ENCODE data around the gene DSCAML1.
A peak's percentile ranks its signal among the peaks of the same experiment; 100 is the strongest.

DSCAML1 gene

DNA sequence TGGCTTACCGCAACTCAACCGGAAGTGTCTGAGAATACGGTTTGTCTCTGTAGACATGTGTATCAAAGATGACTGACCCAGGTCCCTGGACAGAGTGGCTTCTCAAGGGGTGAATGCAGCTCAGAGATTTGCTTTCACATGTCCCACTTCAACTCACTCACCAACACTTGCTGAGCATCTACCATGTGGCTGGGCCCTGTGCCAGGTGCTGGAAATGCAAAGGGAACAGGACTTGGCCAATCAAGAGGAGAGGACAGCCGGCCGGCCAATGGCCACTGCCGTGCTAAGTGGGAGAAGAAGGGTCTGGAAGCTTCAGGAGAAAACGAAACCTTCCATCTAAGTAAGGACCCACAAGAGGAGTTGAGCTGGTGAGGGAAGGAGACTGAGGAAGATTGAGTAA is 318.1 kb downstream of the DSCAML1 start:
- no peak for DNase-seq (ENCODE audit: low read depth)
- TF ChIP-seq, protein P1, sequence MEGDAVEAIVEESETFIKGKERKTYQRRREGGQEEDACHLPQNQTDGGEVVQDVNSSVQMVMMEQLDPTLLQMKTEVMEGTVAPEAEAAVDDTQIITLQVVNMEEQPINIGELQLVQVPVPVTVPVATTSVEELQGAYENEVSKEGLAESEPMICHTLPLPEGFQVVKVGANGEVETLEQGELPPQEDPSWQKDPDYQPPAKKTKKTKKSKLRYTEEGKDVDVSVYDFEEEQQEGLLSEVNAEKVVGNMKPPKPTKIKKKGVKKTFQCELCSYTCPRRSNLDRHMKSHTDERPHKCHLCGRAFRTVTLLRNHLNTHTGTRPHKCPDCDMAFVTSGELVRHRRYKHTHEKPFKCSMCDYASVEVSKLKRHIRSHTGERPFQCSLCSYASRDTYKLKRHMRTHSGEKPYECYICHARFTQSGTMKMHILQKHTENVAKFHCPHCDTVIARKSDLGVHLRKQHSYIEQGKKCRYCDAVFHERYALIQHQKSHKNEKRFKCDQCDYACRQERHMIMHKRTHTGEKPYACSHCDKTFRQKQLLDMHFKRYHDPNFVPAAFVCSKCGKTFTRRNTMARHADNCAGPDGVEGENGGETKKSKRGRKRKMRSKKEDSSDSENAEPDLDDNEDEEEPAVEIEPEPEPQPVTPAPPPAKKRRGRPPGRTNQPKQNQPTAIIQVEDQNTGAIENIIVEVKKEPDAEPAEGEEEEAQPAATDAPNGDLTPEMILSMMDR (IDR thresholded peaks at IDR 0.05; ENCODE audit: control insufficient read depth, extremely low read depth, insufficient read depth) = no peak

DNA sequence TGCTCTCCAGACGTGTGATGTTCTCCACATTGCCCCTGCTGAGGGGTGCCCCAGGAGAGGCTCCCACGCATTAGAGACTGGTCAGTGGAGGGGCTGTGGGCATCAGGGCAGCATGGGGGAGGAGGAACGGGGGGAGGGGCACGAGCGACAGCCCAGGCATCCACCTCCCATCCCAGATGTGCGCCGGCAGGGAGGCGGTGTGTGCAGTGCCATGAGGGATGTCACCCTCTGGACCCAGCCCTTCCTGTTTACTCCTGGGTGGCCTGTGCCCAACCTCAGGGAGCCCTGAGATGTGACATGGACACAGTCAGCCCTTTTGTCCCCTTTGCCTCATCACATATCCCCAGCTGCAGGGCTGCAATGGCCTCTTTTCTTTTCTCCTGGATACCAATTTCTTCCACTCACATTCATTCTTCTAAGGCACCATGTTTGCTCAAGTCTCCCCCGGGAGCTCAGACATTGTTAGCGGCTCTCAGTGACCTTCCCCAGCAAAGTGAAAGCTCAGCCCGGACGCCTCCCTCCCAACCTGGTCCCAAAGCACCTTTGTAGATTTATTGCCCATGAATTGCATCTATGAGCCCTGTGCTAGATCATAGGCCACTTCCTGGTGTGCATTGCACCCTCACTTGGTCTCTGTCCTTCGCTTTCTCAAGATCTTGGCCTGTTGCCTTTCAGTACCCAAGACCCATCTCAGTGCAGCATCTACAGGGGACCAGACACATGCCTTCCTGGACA is 318.7 kb downstream of the DSCAML1 start:
- no peak for DNase-seq (ENCODE audit: low read depth)
- TF ChIP-seq, protein P1 (IDR thresholded peaks at IDR 0.05; ENCODE audit: control insufficient read depth, extremely low read depth, insufficient read depth) = no peak
- no peak overlapping the region for H3K4me3 ChIP-seq (ENCODE audit: low read depth, low read length)

More for the DNA sequence above, 318.1 kb downstream of the DSCAML1 start:
- H3K4me3 ChIP-seq (ENCODE audit: low read depth, low read length) = no peak overlapping the region

DNA sequence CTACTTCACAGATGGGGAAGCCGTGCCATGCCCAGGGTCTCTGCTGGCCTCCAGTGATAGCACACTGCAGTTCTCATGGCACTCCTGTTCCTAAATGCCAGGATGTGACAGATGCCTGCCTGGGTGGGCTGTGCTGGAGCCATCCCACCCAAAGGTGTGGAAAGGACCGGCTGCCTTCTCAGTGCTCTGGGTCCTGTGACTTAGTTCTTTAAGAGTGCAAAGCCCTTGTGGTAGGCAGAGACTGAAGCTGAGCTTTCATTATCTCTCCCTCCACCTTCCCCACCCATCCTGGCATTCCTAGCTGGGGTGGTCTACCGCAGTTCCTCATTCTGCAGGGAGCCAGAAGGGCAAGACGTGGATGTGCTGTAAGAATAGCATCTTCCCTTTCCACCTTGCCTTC is 319.3 kb downstream of the DSCAML1 start:
- no peak for DNase-seq (ENCODE audit: low read depth)
- TF ChIP-seq, protein P1 (IDR thresholded peaks at IDR 0.05; ENCODE audit: control insufficient read depth, extremely low read depth, insufficient read depth) = no peak
- no peak overlapping the region for H3K4me3 ChIP-seq (ENCODE audit: low read depth, low read length)

DNA sequence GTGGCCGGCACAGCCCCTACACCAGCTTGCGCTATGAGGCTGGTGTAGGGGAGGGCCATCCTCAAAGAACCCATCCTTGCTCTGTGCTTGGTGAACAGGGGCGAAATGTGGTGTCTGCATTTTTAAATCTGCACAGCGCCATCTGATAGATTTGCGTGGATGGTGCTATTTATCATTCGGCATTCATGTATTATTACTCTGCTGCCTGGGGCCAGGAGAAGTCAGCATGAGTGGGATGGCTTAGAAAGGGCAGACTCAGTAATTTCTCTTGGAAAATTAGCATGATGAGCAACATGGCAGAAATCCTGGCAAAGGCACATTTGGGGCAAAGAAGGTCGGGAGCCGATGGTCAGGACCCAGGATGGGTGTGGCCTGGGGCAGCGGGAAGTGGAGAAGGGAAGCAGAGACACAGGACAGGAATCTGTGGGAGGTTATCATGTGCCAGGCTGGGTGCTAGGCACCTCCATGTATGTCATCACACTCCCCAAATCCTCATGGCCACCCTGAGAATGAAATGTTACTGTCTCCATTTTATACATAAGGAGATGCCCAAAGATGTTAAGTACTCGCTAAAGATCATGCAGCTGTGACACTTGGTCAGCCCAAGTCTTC is 320.4 kb downstream of the DSCAML1 start:
- TF ChIP-seq, protein P1 (IDR thresholded peaks at IDR 0.05; ENCODE audit: control insufficient read depth, extremely low read depth, insufficient read depth) = no peak

DNA sequence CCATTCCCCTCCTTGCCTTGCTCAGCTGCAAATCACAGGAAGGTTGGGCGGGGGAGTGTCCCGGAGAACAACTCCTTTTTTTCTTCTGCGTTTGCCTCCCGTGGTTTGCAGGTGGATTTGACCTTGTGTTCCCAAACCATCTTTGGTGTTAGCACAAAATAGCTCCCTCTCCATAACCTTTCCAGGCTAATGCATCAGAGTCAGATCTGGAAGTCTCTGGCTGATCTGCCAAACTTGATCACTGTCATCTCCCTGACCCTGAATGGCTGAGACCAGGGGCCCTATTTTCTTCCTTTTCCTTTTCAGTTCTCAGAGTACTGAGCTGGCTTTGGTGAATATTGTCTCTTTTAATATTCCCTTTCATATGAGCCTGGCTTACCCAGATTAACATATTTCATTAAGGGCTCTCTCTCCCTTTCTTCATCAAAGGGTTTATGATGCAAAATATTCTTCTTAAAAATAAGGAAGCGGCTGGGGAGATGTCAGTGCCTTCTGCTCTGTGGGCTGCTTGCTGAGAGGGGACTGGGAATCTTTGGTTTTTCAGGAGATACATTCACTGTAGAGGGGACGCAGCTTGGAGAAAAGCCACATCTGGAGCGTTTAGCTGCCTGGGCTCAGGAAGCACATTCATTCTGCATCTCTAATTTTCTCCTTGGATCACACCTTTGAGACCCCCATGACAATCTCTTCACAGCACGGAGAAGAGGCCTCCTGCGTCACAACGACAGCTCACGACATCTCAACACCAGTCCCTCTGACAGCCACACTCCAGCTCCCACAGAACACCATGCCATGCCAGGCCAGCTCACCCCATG is 321.1 kb downstream of the DSCAML1 start:
- DNase-seq (ENCODE audit: low read depth) = no peak
- no peak overlapping the region for H3K4me3 ChIP-seq (ENCODE audit: low read depth, low read length)
- TF ChIP-seq, protein P1 (IDR thresholded peaks at IDR 0.05; ENCODE audit: control insufficient read depth, extremely low read depth, insufficient read depth) = no peak

More for the DNA sequence above, 320.4 kb downstream of the DSCAML1 start:
- H3K4me3 ChIP-seq (ENCODE audit: low read depth, low read length) = no peak overlapping the region
- DNase-seq (ENCODE audit: low read depth) = no peak

DNA sequence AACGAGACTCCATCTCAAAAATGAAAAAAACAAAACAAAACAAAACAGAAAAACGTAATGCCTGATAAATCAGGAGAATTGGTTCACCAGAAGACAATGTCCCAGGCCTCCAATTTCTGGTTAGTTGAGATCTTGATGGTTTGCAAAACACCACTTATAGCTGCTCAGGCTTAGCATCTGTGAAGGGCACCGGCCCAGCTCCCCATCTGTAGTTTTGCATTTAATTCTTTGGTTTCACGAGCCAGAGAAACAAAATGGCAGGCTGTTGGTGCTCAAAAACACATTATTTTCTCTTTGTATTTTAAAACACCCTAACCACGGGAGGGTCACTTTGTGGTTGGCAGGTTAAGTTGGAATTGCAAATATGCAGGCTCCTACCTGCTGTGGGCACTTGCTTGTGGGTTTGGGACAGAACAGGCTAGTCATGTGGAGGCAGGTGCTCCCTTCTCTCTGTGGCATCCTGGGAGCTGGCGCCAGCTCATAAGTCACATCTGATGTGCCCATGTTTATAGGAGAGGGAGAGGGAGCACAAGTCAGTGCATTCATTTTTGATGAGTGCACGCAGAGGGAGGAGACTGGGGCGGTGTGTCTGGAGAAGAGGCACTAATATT is 323.4 kb downstream of the DSCAML1 start:
- TF ChIP-seq, protein P1 (IDR thresholded peaks at IDR 0.05; ENCODE audit: control insufficient read depth, extremely low read depth, insufficient read depth) = no peak
- peak; percentile 42 for DNase-seq (ENCODE audit: low read depth)

More for the DNA sequence above, 323.4 kb downstream of the DSCAML1 start:
- H3K4me3 ChIP-seq (ENCODE audit: low read depth, low read length) = no peak overlapping the region
